HG03103 (cell line): ENCODE data around the gene TSPAN32.
"Not testable (repeated sequence)": the region's sequence is repeated elsewhere in the genome, so short reads cannot be mapped to it uniquely, and the experiment has no call there.

Source experiments
- ATAC-seq: cut with Tn5 transposase; IDR thresholded peaks from one replicate; pipeline ENCODE4 v1.9.1; 2021; ENCODE audit warnings: low read depth; ENCODE audit not compliant: unreplicated experiment

The TSPAN32 gene

GRCh38 chr11:2332569-2332968, 30.8 kb downstream of the TSPAN32 start:
- not testable (repeated sequence) for ATAC-seq

- ATAC-seq, result not testable (repeated sequence)
Measured at GRCh38 chr11:2333486-2334205, 31.8 kb downstream of the TSPAN32 start.

- not testable (repeated sequence) for ATAC-seq
Measured at GRCh38 chr11:2335286-2335685, 33.5 kb downstream of the TSPAN32 start.

GRCh38 chr11:2338760-2339159, 36.9 kb downstream of the TSPAN32 start:
- ATAC-seq, result not testable (repeated sequence)

- no peak for ATAC-seq
Measured at GRCh38 chr11:2342557-2342956, 40.7 kb downstream of the TSPAN32 start.

- ATAC-seq, result no peak
Measured at GRCh38 chr11:2342981-2343380, 41.2 kb downstream of the TSPAN32 start.

GRCh38 chr11:2343502-2343901, 41.7 kb downstream of the TSPAN32 start:
- ATAC-seq, result no peak

- no peak for ATAC-seq
Measured at GRCh38 chr11:2345050-2345449, 43.2 kb downstream of the TSPAN32 start.

GRCh38 chr11:2346014-2346413, 44.2 kb downstream of the TSPAN32 start:
- ATAC-seq, result no peak

GRCh38 chr11:2346586-2347307, 44.9 kb downstream of the TSPAN32 start:
- no peak for ATAC-seq

GRCh38 chr11:2347308-2347830, 45.6 kb downstream of the TSPAN32 start:
- ATAC-seq, result no peak

- no peak for ATAC-seq
Measured at GRCh38 chr11:2348986-2349385, 47.2 kb downstream of the TSPAN32 start.

GRCh38 chr11:2351701-2352100, 49.9 kb downstream of the TSPAN32 start:
- ATAC-seq, result no peak

- ATAC-seq, result no peak
Measured at GRCh38 chr11:2352420-2352819, 50.6 kb downstream of the TSPAN32 start.

- ATAC-seq, result no peak
Measured at GRCh38 chr11:2355000-2355644, 53.3 kb downstream of the TSPAN32 start.

GRCh38 chr11:2357246-2357645, 55.4 kb downstream of the TSPAN32 start:
- no peak for ATAC-seq

GRCh38 chr11:2357651-2358050, 55.8 kb downstream of the TSPAN32 start:
- not testable (repeated sequence) for ATAC-seq

- ATAC-seq, result no peak
Measured at GRCh38 chr11:2358754-2359442, 57.1 kb downstream of the TSPAN32 start.

GRCh38 chr11:2359557-2359956, 57.7 kb downstream of the TSPAN32 start:
- no peak for ATAC-seq

GRCh38 chr11:2360081-2360642, 58.3 kb downstream of the TSPAN32 start:
- no peak for ATAC-seq
